ENCODE measurements around the gene BRPF1.
A peak's percentile ranks its signal among the peaks of the same experiment; 100 is the strongest.

BRPF1 gene

GRCh38 chr3:9739181-9739580, 7.6 kb downstream of the BRPF1 start:
- DNase-seq: no peak

- DNase-seq: no peak
Observed at GRCh38 chr3:9742560-9742959, 11.0 kb downstream of the BRPF1 start.

GRCh38 chr3:9743548-9743947, 12.0 kb downstream of the BRPF1 start:
- no peak for DNase-seq

GRCh38 chr3:9744162-9744561, 12.6 kb downstream of the BRPF1 start:
- no peak for DNase-seq

GRCh38 chr3:9745521-9745920, 14.0 kb downstream of the BRPF1 start:
- DNase-seq: no peak

- no peak for DNase-seq
Observed at GRCh38 chr3:9746330-9746729, 14.8 kb downstream of the BRPF1 start.

GRCh38 chr3:9747267-9747666, 15.7 kb downstream of the BRPF1 start:
- peak in 1 of 2 donors; percentile 42 for DNase-seq

GRCh38 chr3:9748031-9748430, 16.5 kb downstream of the BRPF1 start:
- no peak for DNase-seq

GRCh38 chr3:9749296-9749644, 17.7 kb downstream of the BRPF1 start:
- DNase-seq: no peak

- DNase-seq: peak; percentile 98 to 99
Observed at GRCh38 chr3:9749645-9750555, 18.4 kb downstream of the BRPF1 start, which contains the start of gene OGG1. TSS of gene OGG1 (plus strand) at chr3:9749952. CDS start at chr3:9750287, 335 bp downstream.

- no peak for DNase-seq
Observed at GRCh38 chr3:9750556-9751411, 19.2 kb downstream of the BRPF1 start.

GRCh38 chr3:9754678-9755077, 23.1 kb downstream of the BRPF1 start:
- no peak for DNase-seq

GRCh38 chr3:9757427-9757826, 25.9 kb downstream of the BRPF1 start:
- DNase-seq: no peak

GRCh38 chr3:9760779-9761505, 29.4 kb downstream of the BRPF1 start:
- no peak for DNase-seq

- no peak for DNase-seq
Observed at GRCh38 chr3:9761919-9762318, 30.4 kb downstream of the BRPF1 start.

GRCh38 chr3:9762871-9763270, 31.3 kb downstream of the BRPF1 start:
- DNase-seq: no peak

GRCh38 chr3:9765865-9766264, 34.3 kb downstream of the BRPF1 start:
- DNase-seq: no peak

- DNase-seq: peak; percentile 34 to 54
Observed at GRCh38 chr3:9767418-9767817, 35.9 kb downstream of the BRPF1 start.

GRCh38 chr3:9768141-9768775, 36.7 kb downstream of the BRPF1 start:
- no peak for DNase-seq

GRCh38 chr3:9769012-9769411, 37.5 kb downstream of the BRPF1 start:
- no peak for DNase-seq

GRCh38 chr3:9769426-9770275, 38.1 kb downstream of the BRPF1 start, which contains the start of gene CAMK1:
TSS of gene CAMK1 (minus strand) at chr3:9769947. CDS start at chr3:9767749, 2,198 bp downstream.
- DNase-seq: peak; percentile 69 to 81
